ENCODE data around the gene AUTS2.

AUTS2 gene

DNA sequence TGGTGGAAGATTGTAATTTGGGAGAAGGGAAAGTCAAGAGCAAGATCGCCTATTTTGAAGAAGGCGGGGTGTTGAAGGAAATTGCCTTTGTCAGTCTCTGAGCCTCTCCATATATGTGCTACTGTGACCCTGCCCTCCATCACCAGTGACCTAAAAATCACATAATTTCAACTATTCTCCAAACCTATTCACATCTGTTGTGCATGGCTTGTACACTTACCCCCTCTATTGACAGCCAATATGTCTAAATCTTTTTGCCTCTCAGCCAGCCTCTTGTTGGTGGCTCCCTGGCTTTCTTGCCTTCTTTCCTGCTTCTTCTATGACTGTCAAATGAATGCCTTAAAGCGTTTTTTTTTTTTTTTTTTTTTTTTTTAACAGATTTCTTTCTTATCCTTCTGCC, 295.6 kb downstream of the AUTS2 start:
- H3K4me3 ChIP-seq (ENCODE audit: low read length): no peak overlapping the region
- no peak for DNase-seq (ENCODE audit: low read depth)

DNA sequence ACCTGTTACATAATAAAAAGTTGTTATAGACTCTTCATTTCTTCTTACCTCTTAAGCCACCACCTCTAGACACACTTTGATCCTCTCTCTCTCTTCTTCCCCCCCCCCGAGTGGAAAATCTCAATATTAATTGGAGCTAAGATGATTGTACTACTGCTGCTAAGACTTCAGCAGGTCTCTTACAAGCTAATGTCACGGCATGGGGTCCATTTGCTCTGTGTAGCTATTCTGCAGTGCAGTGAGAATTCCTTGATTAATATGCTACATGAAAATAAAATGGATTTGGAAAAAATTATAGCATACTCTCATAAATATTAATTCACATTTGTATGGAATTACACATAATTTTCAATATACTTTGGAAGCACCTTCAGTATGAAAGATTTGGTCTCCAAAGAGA, 297.2 kb downstream of the AUTS2 start:
- TF ChIP-seq, protein P1, sequence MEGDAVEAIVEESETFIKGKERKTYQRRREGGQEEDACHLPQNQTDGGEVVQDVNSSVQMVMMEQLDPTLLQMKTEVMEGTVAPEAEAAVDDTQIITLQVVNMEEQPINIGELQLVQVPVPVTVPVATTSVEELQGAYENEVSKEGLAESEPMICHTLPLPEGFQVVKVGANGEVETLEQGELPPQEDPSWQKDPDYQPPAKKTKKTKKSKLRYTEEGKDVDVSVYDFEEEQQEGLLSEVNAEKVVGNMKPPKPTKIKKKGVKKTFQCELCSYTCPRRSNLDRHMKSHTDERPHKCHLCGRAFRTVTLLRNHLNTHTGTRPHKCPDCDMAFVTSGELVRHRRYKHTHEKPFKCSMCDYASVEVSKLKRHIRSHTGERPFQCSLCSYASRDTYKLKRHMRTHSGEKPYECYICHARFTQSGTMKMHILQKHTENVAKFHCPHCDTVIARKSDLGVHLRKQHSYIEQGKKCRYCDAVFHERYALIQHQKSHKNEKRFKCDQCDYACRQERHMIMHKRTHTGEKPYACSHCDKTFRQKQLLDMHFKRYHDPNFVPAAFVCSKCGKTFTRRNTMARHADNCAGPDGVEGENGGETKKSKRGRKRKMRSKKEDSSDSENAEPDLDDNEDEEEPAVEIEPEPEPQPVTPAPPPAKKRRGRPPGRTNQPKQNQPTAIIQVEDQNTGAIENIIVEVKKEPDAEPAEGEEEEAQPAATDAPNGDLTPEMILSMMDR (conservative IDR thresholded peaks at IDR 0.05; ENCODE audit: low read depth, low read length): no peak
- DNase-seq (ENCODE audit: low read depth): no peak
- no peak overlapping the region for H3K4me3 ChIP-seq (ENCODE audit: low read length)

More for the DNA sequence above, 295.6 kb downstream of the AUTS2 start:
- TF ChIP-seq, protein P1 (conservative IDR thresholded peaks at IDR 0.05; ENCODE audit: low read depth, low read length): peak; percentile 47

DNA sequence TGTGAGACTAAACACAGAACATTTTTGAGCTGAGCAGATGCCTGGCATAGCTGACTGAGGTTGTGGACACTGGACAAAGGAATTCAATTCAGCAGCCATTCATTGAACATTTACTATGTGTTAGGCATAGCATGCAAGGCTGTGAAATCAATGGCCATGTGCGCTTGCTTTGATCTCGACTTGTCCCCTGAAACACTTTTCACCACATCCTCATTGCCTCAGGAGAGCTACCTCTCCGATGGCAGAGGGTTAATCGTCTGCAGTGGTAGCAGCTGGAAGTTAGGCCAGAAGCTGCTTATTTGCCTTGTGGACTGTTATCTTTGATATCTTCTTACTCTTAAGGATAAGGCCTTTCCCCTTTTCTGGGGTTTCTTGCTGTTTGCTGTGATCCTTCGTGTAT, 297.8 kb downstream of the AUTS2 start:
- TF ChIP-seq, protein P1 (conservative IDR thresholded peaks at IDR 0.05; ENCODE audit: low read depth, low read length): no peak
- no peak overlapping the region for H3K4me3 ChIP-seq (ENCODE audit: low read length)
- no peak for DNase-seq (ENCODE audit: low read depth)

DNA sequence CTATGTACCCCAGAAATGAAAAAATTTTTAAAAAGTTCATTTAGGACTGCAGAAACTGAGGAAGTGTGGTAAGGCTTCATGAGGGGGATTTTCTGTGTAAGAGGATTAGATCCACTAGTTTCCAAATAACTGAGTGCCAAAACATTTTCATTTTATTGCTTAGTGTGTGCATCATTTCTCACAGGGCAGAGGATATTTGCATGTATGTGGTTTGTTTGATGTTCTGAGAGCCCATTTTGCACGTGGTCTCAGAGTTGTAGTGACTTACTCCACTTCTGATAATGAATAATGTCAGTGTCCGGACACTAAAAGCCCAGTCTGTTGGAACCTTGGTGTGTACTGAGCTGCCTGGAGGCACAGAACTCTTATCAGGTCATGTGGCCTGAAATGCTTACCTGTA, 299.9 kb downstream of the AUTS2 start:
- no peak overlapping the region for H3K4me3 ChIP-seq (ENCODE audit: low read length)
- TF ChIP-seq, protein P1 (conservative IDR thresholded peaks at IDR 0.05; ENCODE audit: low read depth, low read length): no peak
- no peak for DNase-seq (ENCODE audit: low read depth)

DNA sequence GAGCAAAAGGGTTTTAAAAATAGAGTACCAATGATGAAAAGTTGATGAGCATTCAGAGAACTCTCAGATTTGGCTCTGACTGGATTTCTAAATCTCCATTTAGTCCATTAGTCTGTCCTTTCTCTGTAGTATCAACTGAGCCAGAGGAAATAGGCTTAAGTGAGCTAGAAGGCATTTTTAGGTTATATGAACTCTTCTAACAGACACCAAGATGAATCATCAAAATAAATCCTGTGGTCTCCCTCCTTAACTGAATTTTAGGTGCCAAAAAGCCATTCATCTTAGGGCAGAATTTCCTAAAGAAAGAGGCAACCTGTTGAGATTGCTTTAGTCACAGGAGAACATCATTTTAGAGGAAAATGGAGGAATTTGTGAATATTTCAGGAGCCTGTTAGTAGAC, 305.1 kb downstream of the AUTS2 start:
- no peak overlapping the region for H3K4me3 ChIP-seq (ENCODE audit: low read length)
- no peak for DNase-seq (ENCODE audit: low read depth)
- TF ChIP-seq, protein P1 (conservative IDR thresholded peaks at IDR 0.05; ENCODE audit: low read depth, low read length): no peak

DNA sequence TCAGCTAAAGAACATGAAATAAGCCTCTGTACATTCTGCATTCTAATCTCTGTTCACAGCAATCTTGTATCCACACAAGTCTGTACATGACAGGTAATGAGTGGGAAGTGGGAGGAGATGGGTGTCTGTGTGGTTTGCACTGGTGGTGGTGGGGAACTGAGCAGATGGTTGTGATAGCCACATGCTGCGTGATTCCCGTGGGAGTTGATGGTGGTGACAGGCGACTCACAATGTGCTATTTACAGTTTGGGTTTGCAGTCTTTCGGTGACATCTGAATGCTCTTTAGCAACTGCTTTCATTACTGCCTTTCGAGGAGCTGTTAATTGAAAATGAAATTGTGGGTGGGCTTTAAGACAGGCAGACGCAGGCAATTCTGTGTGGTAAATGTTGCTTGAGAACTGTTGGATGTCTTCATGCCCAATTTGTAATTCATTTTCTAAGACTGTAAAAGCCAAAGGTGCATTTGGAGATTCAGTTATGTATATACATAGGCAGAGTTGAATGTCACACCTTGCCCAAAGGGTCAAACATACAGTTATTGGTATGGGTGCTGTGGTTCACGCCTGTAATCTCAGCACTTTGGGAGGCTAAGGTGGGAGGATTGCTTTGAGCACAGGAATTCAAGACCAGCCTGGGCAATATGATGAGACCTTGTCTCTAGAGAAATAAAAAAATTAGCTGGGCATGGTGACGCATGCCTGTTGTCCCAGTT, 308.2 kb downstream of the AUTS2 start:
- DNase-seq (ENCODE audit: low read depth): no peak
- TF ChIP-seq, protein P1 (conservative IDR thresholded peaks at IDR 0.05; ENCODE audit: low read depth, low read length): no peak
- H3K4me3 ChIP-seq (ENCODE audit: low read length): no peak overlapping the region

DNA sequence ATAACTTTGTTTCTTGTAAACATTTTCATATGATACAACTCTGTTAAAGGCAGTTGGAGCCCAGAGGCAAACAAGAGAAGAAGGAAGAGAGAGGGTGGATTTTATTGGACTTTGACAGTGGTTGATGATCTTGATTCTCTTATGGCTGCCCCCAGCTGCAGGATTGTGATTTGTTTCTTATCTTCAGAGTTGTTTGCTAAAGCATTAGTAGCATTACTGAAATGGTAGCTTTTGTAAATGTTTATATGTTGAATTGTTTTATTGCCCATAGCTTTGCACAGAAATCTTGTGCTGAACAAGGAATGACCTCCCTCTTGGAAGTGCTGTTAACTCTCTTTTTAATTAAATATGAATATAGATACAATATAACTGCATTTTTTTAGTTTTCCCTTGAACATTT, 309.4 kb downstream of the AUTS2 start:
- DNase-seq (ENCODE audit: low read depth): no peak
- TF ChIP-seq, protein P1 (conservative IDR thresholded peaks at IDR 0.05; ENCODE audit: low read depth, low read length): no peak
- no peak overlapping the region for H3K4me3 ChIP-seq (ENCODE audit: low read length)
